Panc1 (cell line): ENCODE data around the gene DNAL1. TPM values are rescaled to one million over a fixed set of nuclear protein-coding genes. Genes with fewer than 3 reads are reported as not detected.

ENCODE experiments used
- ATAC-seq: fragments of 200-7000 bp; cut with Tn5 transposase; 2 replicates; pipeline ENCODE4 v1.9.1; 2020; ENCODE audit warnings: mild to moderate bottlenecking, moderate library complexity
- BruUV-seq: library from RNA; stranded (reverse); fragments of 400-500 nt; replicated peaks from 2 replicates; lab custom pipeline; 2021; lab: Mats Ljungman, UMichigan
- CTCF ChIA-PET: fragments of 300-600 bp; sonication (Branson Sonifier 250); formaldehyde crosslinking; loops from one replicate; lab custom pipeline; 2022; ENCODE audit warnings: antibody characterized with exemption; lab: Charles Lee
- POLR2A ChIA-PET: fragments of 300-600 bp; sonication (Branson Sonifier 250); formaldehyde crosslinking; loops from one replicate; lab custom pipeline; 2022; ENCODE audit warnings: antibody characterized with exemption; lab: Charles Lee
- DNase-seq: peaks from one replicate; pipeline ENCODE4 v3.0.0-alpha.2; 2010; ENCODE audit warnings: low read depth, low spot score
- H3K27ac ChIP-seq: 2 replicates; pipeline ENCODE4 v1.5.1; 2011; ENCODE audit warnings: mild to moderate bottlenecking, low read length, inconsistent platforms
- H3K27me3 ChIP-seq: fragments of 200-500 bp; sonication (Bioruptor generic); 2 replicates; pipeline ENCODE4 v1.6.0; 2014; ENCODE audit warnings: low read length, inconsistent platforms; ENCODE audit not compliant: control insufficient read depth, insufficient read depth
- H3K36me3 ChIP-seq: fragments of 200-500 bp; sonication (Bioruptor generic); 2 replicates; pipeline ENCODE4 v1.5.1; 2014; ENCODE audit warnings: inconsistent platforms, mild to moderate bottlenecking, low read length, moderate library complexity; ENCODE audit not compliant: control insufficient read depth, insufficient read depth
- H3K4me1 ChIP-seq: 2 replicates; pipeline ENCODE4 v1.5.1; 2011; ENCODE audit warnings: inconsistent platforms, mild to moderate bottlenecking, low read length, moderate library complexity; ENCODE audit not compliant: control insufficient read depth, insufficient read depth
- H3K4me3 ChIP-seq, 2 experiments: 2 replicates each; pipeline ENCODE4 v1.5.1; 2011 to 2012; ENCODE audit warnings: low read depth in 2 of 2, low read length in 2 of 2, mild to moderate bottlenecking in 2 of 2, inconsistent platforms in 1 of 2, moderate library complexity in 1 of 2
- H3K9me3 ChIP-seq: fragments of 200-500 bp; sonication (Bioruptor generic); 2 replicates; pipeline ENCODE4 v1.5.1; 2014; ENCODE audit warnings: low read depth, mild to moderate bottlenecking, inconsistent platforms, low read length, moderate library complexity; ENCODE audit not compliant: control insufficient read depth, insufficient read depth
- POLR2AphosphoS5 ChIP-seq: IDR thresholded peaks from 2 replicates; pipeline ENCODE4 v1.6.1; 2012; ENCODE audit warnings: mild to moderate bottlenecking, low read depth, low read length, moderate library complexity
- SIN3A ChIP-seq: IDR thresholded peaks from 2 replicates; pipeline ENCODE4 v1.6.1; 2012; ENCODE audit warnings: low read depth, mild to moderate bottlenecking, low read length, moderate library complexity, borderline replicate concordance; ENCODE audit not compliant: insufficient read depth
- TCF7L2 ChIP-seq: IDR thresholded peaks from 2 replicates; pipeline ENCODE4 v1.6.1; 2011; ENCODE audit warnings: mild to moderate bottlenecking, low read depth, low read length, inconsistent platforms
- in situ Hi-C: cut with HindIII; loops from 2 replicates; pipeline ENCODE4 v1.10.0; 2016; ENCODE audit warnings: low sequenced_read_pairs, low pct_unique_long_range_greater_than_20kb
- intact Hi-C: fragments of 100-400 bp; cut with micrococcal nuclease; formaldehyde crosslinking; loops from one replicate; pipeline ENCODE4 v1.10.0; 2022; ENCODE audit not compliant: unreplicated experiment
- total RNA-seq: library from RNA; stranded (reverse); gene quantifications from one replicate; pipeline ENCODE4 v1.2.1, GENCODE V29; 2021; ENCODE audit not compliant: unreplicated experiment
- TF ChIP-seq, protein P1 (sequence below), 2 experiments: IDR thresholded peaks; 2 replicates each; pipeline ENCODE4 v1.6.1; 2011 to 2012; ENCODE audit warnings: low read depth in 2 of 2, control low read depth in 1 of 2, low read length in 1 of 2, mild to moderate bottlenecking in 1 of 2, moderate library complexity in 1 of 2; ENCODE audit not compliant: insufficient read depth in 1 of 2
- TF ChIP-seq, protein P2 (sequence below): fragments of 450-650 bp; IDR thresholded peaks from 2 replicates; pipeline ENCODE4 v1.5.1; 2017; ENCODE audit warnings: mild to moderate bottlenecking

The DNAL1 gene
- total RNA-seq, 1 experiment from 2014 or later: 15.2 TPM

DNA sequence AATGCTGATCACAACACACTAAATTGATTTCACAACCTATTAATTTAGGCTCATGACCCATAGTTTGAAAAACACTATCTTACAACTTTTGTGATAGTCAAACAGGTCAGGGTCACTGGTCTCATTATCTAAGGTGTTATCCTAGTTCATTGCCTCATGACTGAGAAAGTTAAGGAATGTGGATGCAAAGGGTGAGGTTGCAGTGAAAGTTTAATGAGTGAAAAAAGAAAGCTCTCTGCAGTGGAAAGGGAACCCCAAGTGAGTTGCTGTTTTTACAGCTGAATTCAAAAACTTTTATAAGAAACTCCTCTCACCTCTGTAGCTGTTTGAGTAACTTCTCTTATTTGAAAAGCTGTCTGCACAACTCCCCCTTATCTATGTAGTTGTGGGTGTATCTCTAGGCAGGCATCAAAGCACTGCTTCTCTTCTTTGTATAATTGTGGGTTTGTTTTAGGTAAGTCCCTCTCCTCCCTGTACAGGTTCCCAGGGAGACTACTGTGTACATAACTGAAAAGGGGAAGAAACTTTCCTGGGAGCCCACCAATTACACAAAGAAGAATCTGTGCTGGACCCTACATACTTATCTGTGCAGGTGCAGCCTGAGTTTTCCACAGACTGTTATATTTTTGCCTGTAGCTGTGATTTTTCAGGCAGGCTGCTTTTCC, 18.9 kb downstream of the DNAL1 start:
- CTCF ChIA-PET: no interaction called here

DNA sequence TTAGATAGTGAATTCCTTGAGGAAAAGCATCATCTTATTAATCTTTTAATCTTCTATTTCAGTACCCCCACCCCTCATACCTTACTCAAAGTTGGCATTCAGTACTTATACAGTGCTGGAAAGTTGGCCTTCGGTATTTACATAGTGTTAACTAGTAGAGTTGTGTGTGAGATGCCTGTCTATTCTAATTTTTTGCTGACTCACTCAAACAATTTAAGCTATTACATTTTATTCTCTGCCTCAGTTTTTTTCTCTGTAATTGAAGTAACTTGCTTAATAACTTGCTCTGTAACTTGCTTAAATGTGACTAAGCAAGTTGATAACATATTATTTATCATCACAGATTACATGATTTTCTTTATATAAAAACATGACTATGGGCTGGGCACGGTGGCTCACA, 20.3 kb downstream of the DNAL1 start:
- Histone ChIP-seq H3K36me3 (no peaks in the 10 kb centered on the region; the same call in 1 of the 2 replicates), H3K27ac (no peak overlapping the region), H3K4me1 (peaks cover 5% of the 10 kb centered on the region), H3K4me3 (no peak overlapping the region), H3K9me3 (no peaks in the 10 kb centered on the region), H3K27me3 (no peaks in the 10 kb centered on the region)
- no peak for DNase-seq
- intact Hi-C loops (no loop called here), in situ Hi-C loops (no loop called here)
- ChIA-PET CTCF (no interaction called here), POLR2A (no interaction called here)
- TF ChIP-seq, protein P1, sequence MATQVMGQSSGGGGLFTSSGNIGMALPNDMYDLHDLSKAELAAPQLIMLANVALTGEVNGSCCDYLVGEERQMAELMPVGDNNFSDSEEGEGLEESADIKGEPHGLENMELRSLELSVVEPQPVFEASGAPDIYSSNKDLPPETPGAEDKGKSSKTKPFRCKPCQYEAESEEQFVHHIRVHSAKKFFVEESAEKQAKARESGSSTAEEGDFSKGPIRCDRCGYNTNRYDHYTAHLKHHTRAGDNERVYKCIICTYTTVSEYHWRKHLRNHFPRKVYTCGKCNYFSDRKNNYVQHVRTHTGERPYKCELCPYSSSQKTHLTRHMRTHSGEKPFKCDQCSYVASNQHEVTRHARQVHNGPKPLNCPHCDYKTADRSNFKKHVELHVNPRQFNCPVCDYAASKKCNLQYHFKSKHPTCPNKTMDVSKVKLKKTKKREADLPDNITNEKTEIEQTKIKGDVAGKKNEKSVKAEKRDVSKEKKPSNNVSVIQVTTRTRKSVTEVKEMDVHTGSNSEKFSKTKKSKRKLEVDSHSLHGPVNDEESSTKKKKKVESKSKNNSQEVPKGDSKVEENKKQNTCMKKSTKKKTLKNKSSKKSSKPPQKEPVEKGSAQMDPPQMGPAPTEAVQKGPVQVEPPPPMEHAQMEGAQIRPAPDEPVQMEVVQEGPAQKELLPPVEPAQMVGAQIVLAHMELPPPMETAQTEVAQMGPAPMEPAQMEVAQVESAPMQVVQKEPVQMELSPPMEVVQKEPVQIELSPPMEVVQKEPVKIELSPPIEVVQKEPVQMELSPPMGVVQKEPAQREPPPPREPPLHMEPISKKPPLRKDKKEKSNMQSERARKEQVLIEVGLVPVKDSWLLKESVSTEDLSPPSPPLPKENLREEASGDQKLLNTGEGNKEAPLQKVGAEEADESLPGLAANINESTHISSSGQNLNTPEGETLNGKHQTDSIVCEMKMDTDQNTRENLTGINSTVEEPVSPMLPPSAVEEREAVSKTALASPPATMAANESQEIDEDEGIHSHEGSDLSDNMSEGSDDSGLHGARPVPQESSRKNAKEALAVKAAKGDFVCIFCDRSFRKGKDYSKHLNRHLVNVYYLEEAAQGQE (IDR thresholded peaks at IDR 0.05; ENCODE audit: insufficient read depth in 1 of 2, low read depth in 2 of 2, low read length in 1 of 2): no peak
- TF ChIP-seq SIN3A (no peak), TCF7L2 (no peak), POLR2AphosphoS5 (no peak)
- TF ChIP-seq, protein P2, sequence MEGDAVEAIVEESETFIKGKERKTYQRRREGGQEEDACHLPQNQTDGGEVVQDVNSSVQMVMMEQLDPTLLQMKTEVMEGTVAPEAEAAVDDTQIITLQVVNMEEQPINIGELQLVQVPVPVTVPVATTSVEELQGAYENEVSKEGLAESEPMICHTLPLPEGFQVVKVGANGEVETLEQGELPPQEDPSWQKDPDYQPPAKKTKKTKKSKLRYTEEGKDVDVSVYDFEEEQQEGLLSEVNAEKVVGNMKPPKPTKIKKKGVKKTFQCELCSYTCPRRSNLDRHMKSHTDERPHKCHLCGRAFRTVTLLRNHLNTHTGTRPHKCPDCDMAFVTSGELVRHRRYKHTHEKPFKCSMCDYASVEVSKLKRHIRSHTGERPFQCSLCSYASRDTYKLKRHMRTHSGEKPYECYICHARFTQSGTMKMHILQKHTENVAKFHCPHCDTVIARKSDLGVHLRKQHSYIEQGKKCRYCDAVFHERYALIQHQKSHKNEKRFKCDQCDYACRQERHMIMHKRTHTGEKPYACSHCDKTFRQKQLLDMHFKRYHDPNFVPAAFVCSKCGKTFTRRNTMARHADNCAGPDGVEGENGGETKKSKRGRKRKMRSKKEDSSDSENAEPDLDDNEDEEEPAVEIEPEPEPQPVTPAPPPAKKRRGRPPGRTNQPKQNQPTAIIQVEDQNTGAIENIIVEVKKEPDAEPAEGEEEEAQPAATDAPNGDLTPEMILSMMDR: no peak
- no peak for ATAC-seq
- no TSS peak for BruUV-seq

More for the DNA sequence above, 18.9 kb downstream of the DNAL1 start:
- no TSS peak for BruUV-seq
- intact Hi-C loops (no loop called here), in situ Hi-C loops (no loop called here)
- TF ChIP-seq, protein P1 (IDR thresholded peaks at IDR 0.05; ENCODE audit: insufficient read depth in 1 of 2, low read depth in 2 of 2, low read length in 1 of 2): no peak
- TF ChIP-seq SIN3A (no peak), TCF7L2 (no peak), POLR2AphosphoS5 (no peak)
- TF ChIP-seq, protein P2: no peak
- DNase-seq (no peak), ATAC-seq (no peak)
- POLR2A ChIA-PET: no interaction called here
- Histone ChIP-seq H3K9me3 (no peaks in the 10 kb centered on the region), H3K27ac (no peak overlapping the region), H3K27me3 (no peaks in the 10 kb centered on the region), H3K36me3 (no peaks in the 10 kb centered on the region; the same call in 1 of the 2 replicates), H3K4me3 (no peak overlapping the region), H3K4me1 (peaks cover 5% of the 10 kb centered on the region)
